ENCODE results near the gene MARCHF10. TPM values are rescaled to one million over a fixed set of nuclear protein-coding genes. Genes with fewer than 3 reads are reported as not detected.

The MARCHF10 gene
- total and polyA plus RNA-seq, 2 donors (not counting 3 experiments of a cell fraction or from before 2014, with no cell fraction given) = 0.11 TPM; not detected in 1

DNA sequence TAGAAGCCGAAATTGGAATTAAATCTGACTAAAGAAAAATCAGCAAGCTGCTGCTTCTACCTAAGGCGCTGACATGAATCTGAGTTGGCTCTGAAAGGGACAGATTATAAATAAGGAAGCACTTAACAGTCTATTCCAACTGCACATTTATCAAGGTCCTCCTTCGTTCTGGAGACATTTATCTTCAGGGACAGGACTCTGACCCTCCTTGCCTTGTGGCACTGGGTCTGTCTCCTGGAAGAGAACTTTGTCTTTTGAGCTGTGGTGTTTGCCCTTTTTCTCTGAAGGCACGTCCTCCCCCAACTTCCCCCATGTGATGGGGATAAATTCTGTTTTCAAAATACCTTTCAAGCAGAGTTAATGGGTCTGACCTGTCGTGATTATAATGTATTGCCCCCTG lies 47.0 kb upstream of the MARCHF10 start:
- Histone ChIP-seq H3K9me3 (replicated peaks; ENCODE audit: control insufficient read depth, insufficient read depth, low read length) (no peaks in the 10 kb centered on the region), H3K4me2 (ENCODE audit: insufficient read depth, low read length) (no peak overlapping the region), H3K27me3 (ENCODE audit: control insufficient read depth in 2 of 2, insufficient read depth in 2 of 2, low read length in 2 of 2) (peaks cover 0 to 3% of the 10 kb centered on the region in 2 experiments), H3K4me3 (replicated peaks in 1 of 3; ENCODE audit: insufficient read depth in 1 of 3, low read depth in 1 of 3, low read length in 3 of 3) (no peak overlapping the region), H2AFZ (ENCODE audit: low read depth, low read length) (no peak overlapping the region), H3K4me1 (ENCODE audit: control insufficient read depth, extremely low read depth, insufficient read depth, low read length) (no peaks in the 10 kb centered on the region), H4K20me1 (replicated peaks; ENCODE audit: control insufficient read depth, extremely low read depth, insufficient read depth, low read length) (no peaks in the 10 kb centered on the region), H3K79me2 (ENCODE audit: control insufficient read depth, insufficient read depth, low read length) (no peaks in the 10 kb centered on the region), H3K9ac (replicated peaks; ENCODE audit: extremely low read depth, insufficient read depth, low read length) (no peak overlapping the region), H3K36me3 (ENCODE audit: control insufficient read depth in 2 of 2, extremely low read depth in 1 of 2, insufficient read depth in 2 of 2, low read length in 2 of 2) (no peaks in the 10 kb centered on the region), H3K9me1 (replicated peaks; ENCODE audit: control insufficient read depth, extremely low read depth, insufficient read depth, low read length) (no peaks in the 10 kb centered on the region), H3K27ac (ENCODE audit: insufficient read depth, low read depth, low read length) (no peak overlapping the region)
- dilution Hi-C loops (cut with MboI; ENCODE audit: extremely low pct_ligation_motif_present, low sequenced_read_pairs) = no loop called here
- no TSS peak for BruUV-seq (replicated peaks)
- ChIA-PET POLR2A (no interaction called here), CTCF (no interaction called here)
- DNase-seq (ENCODE audit: low read depth, low spot score) (no peak), FAIRE-seq (no peak)
- no peak for TF ChIP-seq MYC (IDR thresholded peaks at IDR 0.05; ENCODE audit: low read depth, low read length)
- no peak for TF ChIP-seq JUN (IDR thresholded peaks at IDR 0.05; ENCODE audit: borderline replicate concordance, insufficient read depth, insufficient read length, low read depth)
- TF ChIP-seq, protein P1, sequence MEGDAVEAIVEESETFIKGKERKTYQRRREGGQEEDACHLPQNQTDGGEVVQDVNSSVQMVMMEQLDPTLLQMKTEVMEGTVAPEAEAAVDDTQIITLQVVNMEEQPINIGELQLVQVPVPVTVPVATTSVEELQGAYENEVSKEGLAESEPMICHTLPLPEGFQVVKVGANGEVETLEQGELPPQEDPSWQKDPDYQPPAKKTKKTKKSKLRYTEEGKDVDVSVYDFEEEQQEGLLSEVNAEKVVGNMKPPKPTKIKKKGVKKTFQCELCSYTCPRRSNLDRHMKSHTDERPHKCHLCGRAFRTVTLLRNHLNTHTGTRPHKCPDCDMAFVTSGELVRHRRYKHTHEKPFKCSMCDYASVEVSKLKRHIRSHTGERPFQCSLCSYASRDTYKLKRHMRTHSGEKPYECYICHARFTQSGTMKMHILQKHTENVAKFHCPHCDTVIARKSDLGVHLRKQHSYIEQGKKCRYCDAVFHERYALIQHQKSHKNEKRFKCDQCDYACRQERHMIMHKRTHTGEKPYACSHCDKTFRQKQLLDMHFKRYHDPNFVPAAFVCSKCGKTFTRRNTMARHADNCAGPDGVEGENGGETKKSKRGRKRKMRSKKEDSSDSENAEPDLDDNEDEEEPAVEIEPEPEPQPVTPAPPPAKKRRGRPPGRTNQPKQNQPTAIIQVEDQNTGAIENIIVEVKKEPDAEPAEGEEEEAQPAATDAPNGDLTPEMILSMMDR (IDR thresholded peaks at IDR 0.05; ENCODE audit: extremely low read depth in 1 of 2, insufficient read depth in 1 of 2, low read depth in 1 of 2, low read length in 2 of 2) = no peak
- TF ChIP-seq POLR2A (IDR thresholded peaks at IDR 0.05; ENCODE audit: low read depth, low read length) = no peak
- TF ChIP-seq POLR2AphosphoS5 (IDR thresholded peaks at IDR 0.05; ENCODE audit: insufficient read depth, low read depth, low read length) = no peak
- TF ChIP-seq GATA2 (IDR thresholded peaks at IDR 0.05; ENCODE audit: insufficient read depth, insufficient read length, low read depth, low read length) = no peak
- TF ChIP-seq, protein P2, sequence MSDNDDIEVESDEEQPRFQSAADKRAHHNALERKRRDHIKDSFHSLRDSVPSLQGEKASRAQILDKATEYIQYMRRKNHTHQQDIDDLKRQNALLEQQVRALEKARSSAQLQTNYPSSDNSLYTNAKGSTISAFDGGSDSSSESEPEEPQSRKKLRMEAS (IDR thresholded peaks at IDR 0.05; ENCODE audit: insufficient read depth, insufficient read length) = no peak
- TF ChIP-seq EZH2 (IDR thresholded peaks at IDR 0.05; ENCODE audit: borderline replicate concordance, low read depth, low read length, severe bottlenecking) = no peak
- no peak for TF ChIP-seq FOS (IDR thresholded peaks at IDR 0.05; ENCODE audit: borderline replicate concordance, insufficient read depth, low read length)
- intact Hi-C loops (cut with micrococcal nuclease) = no loop called here
